ENCODE data around the gene MST1R. TPM values are rescaled to one million over a fixed set of nuclear protein-coding genes. Genes with fewer than 3 reads are reported as not detected.
"Not testable (repeated sequence)": the region's sequence is repeated elsewhere in the genome, so short reads cannot be mapped to it uniquely, and the experiment has no call there.

The MST1R gene
- total RNA-seq, 1 experiment from 2014 or later = 1.2 TPM

DNA sequence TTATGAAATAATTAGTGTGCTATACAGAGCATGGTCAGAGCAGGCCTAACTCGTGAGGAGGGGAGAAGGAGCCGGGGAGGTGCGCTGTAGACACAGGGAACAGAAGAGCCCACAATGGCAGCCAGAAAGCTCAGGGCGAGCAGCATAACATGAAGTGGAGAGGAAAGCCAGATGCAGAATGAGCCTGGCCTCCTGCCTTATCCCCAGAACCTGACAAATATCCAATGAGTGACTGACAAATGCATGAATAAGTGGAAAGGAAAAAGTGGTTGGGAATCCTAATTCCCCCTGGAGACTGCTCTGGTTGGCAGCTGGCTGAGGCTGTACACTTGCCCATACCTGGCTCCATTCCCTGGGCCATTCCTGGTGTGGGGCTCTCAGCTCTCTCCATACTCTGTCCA, 9.2 kb upstream of the MST1R start:
- DNase-seq (ENCODE audit: low read depth) = no peak

DNA sequence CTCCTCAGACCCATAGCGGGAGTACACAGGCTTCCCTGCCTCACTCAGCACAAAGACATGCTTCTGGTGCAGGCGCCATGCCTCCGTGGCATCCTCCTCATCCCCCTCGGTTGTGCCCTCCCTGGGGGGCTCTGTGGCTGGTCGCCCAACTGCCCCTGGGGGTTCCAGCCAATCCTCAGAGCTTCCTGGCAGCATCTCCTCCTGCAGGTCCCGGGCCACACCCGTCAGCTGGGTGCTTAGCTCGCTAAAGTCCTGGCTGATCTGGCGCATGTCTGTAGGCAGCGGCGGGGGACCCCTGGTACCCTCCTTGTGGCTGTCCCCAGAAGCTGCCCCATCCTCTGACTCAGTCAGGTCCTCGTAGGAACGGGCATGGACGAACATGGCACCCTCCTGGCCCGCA, 7.9 kb upstream of the MST1R start:
- no peak for DNase-seq (ENCODE audit: low read depth)

DNA sequence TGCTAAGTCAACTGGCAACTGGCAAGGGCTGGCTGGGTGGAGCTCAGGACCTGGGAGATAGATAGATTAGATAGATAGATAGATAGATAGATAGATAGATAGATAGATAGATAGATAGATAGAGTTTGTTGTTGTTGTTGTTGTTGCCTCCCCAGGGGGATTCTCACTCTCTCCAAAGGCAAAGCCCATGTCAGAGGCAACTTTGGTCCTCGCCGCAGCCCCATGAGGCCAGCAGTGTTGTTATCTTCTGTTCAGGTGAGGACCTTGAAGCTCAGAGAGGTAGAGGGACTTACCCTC, 7.4 kb upstream of the MST1R start:
- DNase-seq (ENCODE audit: low read depth) = no peak

DNA sequence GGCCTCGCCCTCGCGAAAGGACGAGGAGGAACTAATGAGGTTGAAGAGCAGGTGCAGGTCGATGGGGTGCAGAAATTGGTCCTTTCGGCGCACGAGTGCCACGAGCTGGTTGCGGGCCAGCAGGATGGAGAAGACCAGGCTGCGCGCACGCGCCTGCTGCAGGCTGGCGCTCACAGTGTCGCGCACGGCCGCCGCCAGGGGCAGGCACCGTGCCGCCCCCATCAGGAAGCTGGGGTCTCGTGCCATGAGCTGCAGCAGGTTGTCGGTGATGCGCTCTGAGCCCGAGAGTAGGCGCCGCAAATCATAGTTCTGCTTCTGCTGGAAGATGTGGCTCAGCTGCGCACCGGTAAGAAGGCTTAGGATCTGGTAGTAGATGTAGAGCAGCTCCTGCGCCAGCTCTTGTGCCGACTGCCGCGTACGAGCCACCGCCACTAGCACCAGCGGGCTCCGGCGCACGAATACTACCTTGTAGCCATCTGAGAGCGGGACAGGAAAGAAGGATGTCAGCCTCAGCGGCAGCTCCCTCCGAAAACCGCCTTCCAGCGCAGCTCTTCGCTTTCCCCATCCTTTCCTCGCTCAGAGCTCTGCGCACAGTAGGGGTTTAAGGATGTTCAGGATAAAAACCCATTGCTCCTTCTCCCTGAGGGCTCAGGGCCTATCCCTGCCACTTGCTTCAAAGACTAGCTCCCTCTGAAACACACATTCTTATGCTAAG, 6.9 kb upstream of the MST1R start:
- no peak for DNase-seq (ENCODE audit: low read depth)

DNA sequence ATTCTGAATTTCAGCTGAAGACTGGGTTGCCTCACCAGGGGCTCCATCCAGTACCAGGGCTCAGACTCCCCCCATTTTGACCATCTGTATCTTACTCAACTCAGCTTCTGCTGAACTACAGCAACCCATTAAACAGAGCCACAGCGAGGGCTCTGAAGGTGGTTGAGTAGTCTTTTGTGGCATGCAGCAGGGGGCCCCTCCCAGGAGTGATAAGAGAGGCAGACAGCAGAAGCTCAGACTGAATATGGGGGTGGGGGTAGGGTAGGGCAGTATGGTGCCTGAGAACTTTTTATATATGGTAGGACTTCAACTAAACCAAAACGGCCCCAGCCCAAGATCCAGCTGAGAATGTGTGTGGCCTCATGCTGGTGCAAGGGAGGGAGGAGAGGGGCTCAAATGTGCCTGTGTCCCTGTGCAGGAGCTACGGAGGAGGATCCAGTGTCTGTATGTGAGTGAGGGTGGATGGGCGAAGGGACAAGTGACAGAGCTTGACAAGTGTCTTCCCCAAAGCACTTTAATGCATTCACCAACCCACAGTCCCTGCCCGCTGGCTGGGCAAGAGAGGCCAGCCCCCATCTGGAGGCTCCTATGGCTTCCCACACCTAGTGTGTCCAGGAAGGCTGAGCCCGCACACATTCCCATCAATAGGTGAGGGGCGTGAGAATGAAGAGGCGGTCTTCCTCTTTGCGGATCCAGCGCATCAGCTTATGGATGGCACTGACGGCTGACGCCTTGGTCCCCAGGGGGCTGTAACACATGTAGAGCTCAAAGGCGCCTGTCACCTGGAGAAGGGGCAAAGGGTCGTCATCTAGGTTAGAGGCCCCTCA, 4.9 kb upstream of the MST1R start:
- no peak for DNase-seq (ENCODE audit: low read depth)

DNA sequence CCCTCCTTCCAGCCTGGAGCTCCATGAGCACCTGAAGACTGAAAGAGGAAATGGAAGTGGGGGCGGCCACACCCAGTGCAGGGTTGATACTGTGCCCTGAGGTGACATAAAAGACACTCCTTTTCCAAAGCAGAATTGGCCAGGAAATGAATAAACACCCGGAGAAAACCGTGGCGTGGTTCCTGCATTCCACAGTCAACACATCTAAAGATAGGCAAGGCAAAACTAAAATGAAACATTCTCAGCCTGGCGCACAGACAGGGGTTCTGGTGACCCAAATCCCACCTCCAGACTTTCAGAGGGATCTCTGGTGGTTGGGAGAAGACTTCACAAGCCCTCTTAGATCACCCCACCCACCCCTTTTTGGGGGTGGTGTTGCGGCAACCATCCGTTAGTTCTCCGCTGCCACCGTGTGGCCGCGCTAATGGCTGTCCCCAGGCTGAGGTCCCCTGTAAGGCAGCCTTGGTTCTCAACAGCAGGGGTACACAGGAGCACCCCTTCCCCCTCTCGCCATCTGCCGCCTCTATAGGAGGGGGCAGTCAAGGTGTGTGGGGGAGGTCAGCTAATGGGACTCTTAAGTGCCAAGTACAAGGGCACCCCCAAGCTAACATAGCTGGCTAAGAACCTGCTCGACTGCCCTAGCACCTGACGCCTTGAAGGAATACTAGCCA, 2.5 kb upstream of the MST1R start:
- peak; percentile 57 for DNase-seq (ENCODE audit: low read depth)

DNA sequence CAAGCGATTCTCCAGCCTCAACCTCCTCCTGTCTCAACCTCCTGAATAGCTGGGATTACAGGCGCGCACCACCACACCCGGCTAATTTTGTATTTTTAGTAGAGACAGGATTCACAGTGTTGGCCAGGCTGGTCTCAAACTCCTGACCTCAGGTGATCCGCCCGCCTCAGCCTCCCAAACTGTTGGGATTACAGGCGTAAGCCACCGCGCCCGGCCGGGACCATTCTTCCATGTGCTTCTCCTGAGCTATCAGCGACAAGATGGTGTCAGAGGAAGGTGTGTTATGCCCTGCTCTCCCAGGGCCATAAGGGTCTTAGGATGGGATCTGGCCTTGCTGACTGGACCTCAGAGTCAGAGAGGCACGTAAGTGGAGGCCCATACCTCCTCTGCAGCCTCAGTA, 775 bp upstream of the MST1R start:
- not testable (repeated sequence) for DNase-seq (ENCODE audit: low read depth)

DNA sequence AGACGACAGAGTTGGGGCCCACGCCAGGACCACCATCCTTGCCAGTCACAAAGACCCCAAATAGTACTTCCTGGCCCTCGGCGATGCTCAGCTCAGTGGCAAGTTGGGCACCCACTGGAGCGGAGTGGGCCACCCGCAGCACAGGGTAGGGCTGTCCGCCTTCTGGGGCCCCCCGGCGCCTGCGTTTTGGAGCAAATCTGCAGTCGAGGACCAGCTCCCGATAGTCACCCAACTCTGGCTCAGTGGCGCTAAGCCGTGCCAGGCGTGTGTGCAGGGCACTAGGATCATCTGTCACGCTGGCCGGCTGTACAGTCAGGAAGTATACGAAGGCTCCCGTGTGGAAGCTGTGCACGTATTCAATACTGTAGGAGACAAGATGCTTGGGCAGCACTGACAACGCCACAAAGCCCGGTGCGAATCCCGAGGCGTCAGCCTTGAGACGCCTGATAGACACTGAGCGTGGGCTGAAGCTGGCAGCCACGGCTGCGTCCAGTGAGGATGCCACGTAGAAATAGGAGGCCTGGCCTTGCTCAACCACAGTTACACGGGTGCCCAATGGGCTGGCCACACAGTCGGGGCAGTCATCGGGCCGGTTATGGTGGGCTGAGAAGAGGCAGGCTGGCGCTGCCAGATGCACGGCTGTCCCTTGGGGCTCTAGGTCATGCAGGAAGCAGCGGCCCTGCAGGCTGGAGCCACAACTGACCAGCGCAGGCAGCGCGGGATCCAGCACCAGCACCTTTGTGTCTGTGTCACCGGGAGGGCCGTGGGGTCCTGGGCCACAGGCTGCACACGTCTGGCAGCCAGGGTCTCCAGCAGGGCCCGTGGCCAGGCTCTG, 945 bp downstream of the MST1R start:
- no peak for DNase-seq (ENCODE audit: low read depth)

DNA sequence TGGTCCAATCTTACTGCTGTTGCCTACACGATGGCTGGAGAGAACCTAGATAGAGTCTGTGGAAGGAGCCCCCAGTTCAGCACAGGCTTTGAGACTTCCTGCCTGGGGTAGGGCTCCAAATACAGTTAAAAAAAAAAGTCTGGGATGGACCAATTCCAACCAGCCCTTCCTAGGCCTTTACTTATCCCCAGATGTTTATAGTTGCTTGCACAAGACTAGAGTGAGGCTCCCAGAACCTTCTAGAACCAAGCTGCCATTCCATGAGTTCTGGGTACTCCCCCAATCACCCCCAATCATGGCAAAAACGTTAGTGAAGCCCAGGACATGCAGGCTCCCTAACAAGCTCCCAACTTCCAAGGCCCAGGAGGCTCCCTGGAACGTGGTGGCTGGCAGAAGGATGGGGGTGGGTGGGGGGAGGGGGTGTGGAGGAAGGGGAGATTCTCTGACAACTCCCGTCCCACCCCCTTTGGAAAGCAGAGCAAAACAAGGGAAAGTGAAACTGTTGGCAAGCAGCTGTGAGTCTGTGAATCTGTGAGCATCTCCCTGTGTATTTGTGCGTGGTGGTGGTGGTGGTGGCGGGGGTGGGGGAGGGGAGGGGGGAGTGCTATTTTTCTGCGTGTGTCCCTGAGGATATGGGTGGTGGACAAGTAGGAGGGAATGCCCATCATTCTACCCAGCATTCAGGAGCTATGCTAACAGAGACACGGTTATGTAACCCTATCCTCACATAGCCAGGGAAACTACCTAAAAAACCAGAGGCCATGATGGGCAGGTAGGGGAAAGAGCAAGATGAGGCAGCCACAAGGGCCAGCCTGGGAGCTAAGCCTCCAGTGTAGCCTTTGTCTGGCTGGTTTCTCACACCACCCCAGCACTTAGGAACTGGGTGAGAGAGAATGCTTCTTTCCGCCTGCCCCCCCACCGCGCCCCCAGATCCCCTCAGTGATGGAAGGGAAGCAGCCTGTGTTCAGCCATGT, 2.0 kb downstream of the MST1R start:
- no peak for DNase-seq (ENCODE audit: low read depth)

DNA sequence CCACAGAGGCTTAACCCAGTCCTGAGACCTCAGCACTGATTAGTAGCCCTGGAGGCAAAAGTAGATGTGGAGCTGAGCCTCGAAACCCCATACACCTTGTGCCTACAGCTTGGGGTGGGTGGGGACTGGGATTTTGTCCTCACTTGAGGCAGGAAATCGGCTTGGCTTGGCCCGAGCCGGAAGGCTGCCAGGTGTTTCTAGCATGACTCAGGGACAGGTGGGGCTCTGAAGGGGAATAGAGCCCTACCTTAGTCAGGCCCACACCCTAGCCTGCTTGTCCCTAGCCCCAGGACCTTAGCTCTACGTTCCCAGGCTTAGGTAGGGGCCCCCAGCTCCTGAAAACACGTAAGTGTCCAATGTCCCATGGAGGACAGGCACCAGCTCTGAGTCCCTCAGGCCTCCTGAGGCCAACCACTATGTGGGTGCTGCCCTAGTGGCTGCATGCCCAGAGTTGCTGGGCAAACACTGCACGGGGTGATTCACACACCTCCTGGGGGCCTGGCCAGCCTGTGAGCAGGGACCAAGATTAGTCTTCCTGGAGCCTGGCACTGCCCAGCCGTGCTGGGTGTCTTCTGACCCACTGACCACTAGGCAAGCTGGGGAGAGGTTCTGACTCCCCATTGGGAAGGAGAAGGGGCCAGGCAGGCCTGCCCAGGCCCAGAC, 3.1 kb downstream of the MST1R start:
- DNase-seq (ENCODE audit: low read depth) = peak; percentile 86

DNA sequence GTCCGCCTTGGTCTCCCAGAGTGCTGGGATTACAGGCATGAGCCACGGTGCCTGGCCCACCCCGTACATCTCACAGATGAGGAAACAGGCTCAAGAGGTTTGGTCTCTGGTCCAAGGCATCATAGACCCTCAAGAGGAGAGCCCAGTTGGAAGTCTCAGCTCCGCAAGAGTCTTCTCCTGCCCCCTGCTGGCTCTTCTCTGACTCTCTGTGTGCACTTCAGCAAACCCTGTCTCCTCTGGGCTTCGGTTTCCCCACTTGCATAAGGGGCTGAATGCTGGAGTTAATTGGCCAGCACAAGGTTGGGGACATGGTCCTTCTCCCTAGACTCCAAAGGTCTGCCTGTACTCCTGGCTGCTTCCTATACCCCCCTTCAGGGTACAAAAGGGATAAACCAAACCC, 3.9 kb downstream of the MST1R start:
- peak; percentile 15 for DNase-seq (ENCODE audit: low read depth)

DNA sequence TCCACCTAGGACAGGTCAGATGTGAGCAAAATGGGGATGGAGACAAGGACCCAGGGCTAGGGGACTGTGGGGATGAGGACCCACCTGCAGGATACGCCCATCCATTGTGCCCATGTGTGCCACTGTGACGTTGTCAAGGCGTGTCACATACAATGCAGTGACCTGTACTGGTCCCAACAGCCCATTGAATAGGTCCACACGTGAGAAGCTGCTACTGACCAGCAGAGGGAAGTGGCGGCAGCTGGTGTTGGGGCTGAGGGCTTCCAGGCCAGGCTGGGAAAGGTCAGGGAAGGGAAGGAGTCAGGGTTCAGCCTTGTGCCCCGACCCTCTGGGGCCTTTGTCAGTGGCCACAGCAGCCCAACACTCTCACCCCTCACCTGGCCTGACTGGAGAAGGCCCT, 4.7 kb downstream of the MST1R start:
- no peak for DNase-seq (ENCODE audit: low read depth)

DNA sequence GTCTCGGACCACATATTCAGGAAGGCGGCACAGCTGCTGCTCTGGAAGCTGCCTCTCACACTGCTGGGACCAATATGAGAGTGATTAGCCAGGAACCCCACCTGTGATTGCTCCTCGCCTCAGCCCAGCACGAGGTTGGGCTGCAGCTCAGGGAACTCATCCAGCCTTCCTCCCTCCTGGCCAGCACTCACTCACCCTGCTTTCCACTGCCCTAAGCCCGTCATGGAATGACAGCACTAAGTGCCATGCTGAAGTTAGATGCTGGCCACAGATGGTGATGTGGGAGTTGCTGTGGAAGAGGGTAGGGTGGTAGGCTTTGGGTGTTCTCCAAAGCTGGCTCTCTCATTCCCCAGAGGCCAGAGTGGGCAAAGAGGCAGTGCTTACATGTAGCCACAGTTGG, 7.3 kb downstream of the MST1R start:
- DNase-seq (ENCODE audit: low read depth) = no peak

DNA sequence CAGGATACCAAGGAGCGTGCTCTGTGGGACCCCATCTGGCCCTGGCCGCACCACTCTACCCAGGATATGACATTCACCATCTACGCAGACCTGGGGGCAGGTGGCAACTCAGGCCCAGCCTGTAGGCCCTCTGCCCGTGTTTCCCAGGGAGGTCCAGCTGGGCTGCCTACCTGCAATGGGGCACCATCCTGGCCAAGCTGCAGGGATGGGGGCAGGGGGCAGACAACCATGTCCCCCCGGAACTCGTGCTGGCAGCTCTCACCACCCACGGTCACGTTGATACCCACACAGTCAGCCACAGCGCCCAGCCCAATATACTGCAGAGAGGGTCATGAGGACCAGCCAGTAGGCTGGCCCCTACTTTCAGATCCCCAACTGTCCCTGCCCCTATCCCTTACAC, 7.9 kb downstream of the MST1R start:
- no peak for DNase-seq (ENCODE audit: low read depth)

DNA sequence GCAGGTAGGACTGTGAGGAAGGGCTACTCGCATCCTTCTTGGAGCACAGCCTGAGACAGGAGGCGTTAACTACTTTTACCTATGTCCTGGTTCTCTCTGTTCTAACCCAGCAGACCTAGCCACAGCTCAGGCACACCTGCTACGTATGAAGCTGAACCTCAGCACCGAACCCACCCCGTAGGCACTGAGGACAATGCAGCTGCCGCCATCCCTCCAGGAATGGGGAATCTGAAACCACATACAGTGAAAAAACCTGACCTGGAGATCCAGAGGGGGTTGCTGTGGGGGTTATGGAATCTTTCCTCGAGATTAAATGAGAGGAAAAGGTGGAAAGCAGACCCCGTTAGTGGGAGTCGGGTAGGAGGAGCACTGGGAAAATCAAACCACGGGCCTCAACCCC, 14.4 kb downstream of the MST1R start:
- DNase-seq (ENCODE audit: low read depth) = no peak

DNA sequence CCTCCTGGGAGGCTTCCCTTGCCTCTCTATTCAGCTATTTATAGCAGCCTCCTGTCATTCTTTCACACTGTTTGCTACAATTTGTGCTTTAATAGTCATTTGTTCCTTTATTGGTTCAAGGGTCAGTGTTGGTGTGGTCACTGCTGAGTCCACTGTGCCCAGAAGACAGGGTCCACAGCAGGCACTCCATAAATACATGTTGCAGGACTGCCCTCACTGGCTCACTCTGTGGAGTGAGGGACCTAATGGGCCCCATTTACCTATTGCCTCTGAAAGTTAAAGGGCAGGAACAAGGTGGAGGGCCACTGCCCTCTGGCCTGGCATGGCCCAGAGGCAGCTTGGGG, 16.8 kb downstream of the MST1R start:
- no peak for DNase-seq (ENCODE audit: low read depth)

DNA sequence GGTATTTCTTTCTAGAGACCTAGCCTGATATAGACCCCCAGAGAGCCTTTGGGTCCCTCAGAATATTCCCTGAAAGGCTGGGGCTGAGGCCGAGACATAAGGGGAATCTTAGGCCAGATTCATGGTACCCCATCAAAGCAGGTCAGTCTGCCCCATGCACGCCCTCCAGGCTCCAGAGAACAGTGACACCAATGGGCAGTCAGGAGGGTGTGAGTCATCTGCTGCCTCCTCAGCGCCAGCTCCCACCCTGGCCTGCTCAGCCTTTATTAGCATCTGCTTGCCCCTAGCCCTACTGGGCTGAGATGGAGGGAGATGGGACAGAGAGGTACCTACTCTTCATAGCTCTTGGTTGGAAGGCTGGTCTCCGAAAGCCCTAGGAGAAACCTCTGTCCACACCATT, 19.7 kb downstream of the MST1R start:
- peak; percentile 47 for DNase-seq (ENCODE audit: low read depth)

DNA sequence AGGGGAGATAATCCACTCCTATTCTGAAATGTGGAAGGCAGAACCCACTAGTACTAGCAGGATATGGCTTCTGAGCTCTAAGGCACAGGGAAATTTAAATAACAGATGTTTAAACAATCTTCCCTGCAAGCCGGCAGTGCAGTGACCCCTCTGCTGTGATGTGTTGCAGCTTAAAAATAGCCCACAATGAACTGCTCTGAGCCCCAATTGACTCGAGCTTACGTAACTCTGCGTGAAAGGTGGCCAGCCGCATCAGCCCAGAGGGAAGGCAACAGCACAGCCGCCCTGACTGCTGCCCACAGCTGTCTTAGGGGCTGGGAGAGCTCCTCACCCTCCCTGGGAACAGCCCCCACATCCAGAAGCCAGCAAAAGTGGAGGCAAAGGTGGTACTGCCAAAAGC, 21.5 kb downstream of the MST1R start:
- no peak for DNase-seq (ENCODE audit: low read depth)

DNA sequence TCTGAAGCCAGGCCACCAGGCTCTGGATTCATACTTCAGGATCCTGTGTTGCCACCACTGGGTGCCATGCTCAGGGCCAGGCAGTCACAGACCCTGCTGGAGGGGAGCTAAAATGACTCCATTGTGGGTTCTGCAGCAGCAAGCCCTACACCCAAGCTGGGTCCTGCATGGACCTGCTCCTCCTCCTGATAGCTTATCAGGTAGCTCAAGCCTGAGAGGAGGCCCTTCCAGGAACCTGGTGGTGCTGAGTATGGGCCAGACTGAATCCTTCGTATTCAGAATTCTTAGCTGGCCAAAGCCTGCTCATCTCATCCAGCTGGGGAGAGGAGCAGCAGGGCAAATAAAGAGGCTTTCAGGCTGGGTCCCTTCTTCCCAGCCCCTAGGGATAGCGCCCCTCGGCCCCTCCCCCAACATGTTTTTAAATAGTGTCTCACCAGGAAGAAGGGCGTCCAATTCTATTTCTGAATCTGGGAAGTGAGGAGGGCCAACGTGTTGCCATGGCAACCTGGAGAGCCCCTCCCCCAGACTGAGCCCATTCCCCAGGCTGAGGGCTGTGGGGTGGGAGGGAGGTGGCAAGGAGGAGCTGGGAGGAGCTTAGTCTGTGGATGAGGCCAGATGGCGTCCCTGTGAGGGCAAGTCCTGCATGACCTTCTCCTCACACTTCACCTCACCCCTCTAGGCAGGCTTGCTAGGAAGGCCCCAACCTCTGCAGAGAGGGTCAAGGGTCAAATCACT, 22.9 kb downstream of the MST1R start:
- DNase-seq (ENCODE audit: low read depth) = no peak

All from HT1080 (cell line).